ENCODE measurements around the gene KANSL2. TPM values are rescaled to one million over a fixed set of nuclear protein-coding genes. Genes with fewer than 3 reads are reported as not detected.

The KANSL2 gene
- total and polyA plus RNA-seq, 9 of the 15 experiments (the other 6 are each of a cell fraction or from before 2014, with no cell fraction given), result 41.1 to 89.8 (median 55.4) TPM

DNA sequence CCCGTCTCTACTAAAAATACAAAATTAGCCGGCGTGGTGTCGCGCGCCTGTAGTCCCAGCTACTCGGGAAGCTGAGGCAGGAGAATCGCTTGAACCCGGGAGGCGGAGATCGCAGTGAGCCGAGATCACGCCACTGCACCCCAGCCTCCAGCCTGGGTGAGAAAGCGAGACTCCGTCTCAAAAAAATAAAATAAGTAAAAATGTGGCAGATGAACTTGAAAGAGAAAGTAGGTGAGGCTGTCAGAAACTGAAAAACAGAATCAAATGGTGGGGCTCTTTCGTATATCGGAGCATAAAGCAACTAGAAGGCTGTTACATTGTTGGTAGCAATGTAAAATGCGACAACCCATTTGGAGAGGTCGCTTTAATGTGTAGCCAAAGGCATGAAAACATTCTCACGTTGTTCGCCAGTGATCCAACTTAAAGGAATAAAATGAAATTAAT is 35.2 kb upstream of the KANSL2 start (continued):
- TF ChIP-seq, protein P1, sequence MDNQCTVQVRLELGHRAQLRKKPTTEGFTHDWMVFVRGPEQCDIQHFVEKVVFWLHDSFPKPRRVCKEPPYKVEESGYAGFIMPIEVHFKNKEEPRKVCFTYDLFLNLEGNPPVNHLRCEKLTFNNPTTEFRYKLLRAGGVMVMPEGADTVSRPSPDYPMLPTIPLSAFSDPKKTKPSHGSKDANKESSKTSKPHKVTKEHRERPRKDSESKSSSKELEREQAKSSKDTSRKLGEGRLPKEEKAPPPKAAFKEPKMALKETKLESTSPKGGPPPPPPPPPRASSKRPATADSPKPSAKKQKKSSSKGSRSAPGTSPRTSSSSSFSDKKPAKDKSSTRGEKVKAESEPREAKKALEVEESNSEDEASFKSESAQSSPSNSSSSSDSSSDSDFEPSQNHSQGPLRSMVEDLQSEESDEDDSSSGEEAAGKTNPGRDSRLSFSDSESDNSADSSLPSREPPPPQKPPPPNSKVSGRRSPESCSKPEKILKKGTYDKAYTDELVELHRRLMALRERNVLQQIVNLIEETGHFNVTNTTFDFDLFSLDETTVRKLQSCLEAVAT (IDR thresholded peaks at IDR 0.05), result peak in 1 of 2 experiments; percentile 75; a peak in 3 of 4 replicates
- TF ChIP-seq, protein P2, sequence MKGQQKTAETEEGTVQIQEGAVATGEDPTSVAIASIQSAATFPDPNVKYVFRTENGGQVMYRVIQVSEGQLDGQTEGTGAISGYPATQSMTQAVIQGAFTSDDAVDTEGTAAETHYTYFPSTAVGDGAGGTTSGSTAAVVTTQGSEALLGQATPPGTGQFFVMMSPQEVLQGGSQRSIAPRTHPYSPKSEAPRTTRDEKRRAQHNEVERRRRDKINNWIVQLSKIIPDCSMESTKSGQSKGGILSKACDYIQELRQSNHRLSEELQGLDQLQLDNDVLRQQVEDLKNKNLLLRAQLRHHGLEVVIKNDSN (CRISPR knock-in tag; IDR thresholded peaks at IDR 0.05), result no peak
- TF ChIP-seq RBM14 (IDR thresholded peaks at IDR 0.05; ENCODE audit: borderline replicate concordance, insufficient read depth, low read depth, low read length), result no peak
- TF ChIP-seq SAFB2 (IDR thresholded peaks at IDR 0.05; ENCODE audit: borderline replicate concordance, low read depth, low read length, severe bottlenecking), result no peak
- TF ChIP-seq BRD9 (IDR thresholded peaks at IDR 0.05; ENCODE audit: low read depth, partially characterized antibody), result peak; percentile 91
- TF ChIP-seq, protein P3, sequence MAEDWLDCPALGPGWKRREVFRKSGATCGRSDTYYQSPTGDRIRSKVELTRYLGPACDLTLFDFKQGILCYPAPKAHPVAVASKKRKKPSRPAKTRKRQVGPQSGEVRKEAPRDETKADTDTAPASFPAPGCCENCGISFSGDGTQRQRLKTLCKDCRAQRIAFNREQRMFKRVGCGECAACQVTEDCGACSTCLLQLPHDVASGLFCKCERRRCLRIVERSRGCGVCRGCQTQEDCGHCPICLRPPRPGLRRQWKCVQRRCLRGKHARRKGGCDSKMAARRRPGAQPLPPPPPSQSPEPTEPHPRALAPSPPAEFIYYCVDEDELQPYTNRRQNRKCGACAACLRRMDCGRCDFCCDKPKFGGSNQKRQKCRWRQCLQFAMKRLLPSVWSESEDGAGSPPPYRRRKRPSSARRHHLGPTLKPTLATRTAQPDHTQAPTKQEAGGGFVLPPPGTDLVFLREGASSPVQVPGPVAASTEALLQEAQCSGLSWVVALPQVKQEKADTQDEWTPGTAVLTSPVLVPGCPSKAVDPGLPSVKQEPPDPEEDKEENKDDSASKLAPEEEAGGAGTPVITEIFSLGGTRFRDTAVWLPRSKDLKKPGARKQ (CRISPR knock-in tag; IDR thresholded peaks at IDR 0.05), result no peak
- peak; percentile 91 for TF ChIP-seq LARP7 (IDR thresholded peaks at IDR 0.05)
- peak; percentile 15 to 79; a peak in 3 of 4 replicates for TF ChIP-seq KDM1A (IDR thresholded peaks at IDR 0.05)
- TF ChIP-seq, protein P4, sequence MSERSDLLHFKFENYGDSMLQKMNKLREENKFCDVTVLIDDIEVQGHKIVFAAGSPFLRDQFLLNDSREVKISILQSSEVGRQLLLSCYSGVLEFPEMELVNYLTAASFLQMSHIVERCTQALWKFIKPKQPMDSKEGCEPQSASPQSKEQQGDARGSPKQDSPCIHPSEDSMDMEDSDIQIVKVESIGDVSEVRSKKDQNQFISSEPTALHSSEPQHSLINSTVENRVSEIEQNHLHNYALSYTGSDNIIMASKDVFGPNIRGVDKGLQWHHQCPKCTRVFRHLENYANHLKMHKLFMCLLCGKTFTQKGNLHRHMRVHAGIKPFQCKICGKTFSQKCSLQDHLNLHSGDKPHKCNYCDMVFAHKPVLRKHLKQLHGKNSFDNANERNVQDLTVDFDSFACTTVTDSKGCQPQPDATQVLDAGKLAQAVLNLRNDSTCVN (CRISPR knock-in tag; IDR thresholded peaks at IDR 0.05), result 0 out of 2 replicates have a peak, but pooled peaks have one; percentile 68
- TF ChIP-seq, protein P5, sequence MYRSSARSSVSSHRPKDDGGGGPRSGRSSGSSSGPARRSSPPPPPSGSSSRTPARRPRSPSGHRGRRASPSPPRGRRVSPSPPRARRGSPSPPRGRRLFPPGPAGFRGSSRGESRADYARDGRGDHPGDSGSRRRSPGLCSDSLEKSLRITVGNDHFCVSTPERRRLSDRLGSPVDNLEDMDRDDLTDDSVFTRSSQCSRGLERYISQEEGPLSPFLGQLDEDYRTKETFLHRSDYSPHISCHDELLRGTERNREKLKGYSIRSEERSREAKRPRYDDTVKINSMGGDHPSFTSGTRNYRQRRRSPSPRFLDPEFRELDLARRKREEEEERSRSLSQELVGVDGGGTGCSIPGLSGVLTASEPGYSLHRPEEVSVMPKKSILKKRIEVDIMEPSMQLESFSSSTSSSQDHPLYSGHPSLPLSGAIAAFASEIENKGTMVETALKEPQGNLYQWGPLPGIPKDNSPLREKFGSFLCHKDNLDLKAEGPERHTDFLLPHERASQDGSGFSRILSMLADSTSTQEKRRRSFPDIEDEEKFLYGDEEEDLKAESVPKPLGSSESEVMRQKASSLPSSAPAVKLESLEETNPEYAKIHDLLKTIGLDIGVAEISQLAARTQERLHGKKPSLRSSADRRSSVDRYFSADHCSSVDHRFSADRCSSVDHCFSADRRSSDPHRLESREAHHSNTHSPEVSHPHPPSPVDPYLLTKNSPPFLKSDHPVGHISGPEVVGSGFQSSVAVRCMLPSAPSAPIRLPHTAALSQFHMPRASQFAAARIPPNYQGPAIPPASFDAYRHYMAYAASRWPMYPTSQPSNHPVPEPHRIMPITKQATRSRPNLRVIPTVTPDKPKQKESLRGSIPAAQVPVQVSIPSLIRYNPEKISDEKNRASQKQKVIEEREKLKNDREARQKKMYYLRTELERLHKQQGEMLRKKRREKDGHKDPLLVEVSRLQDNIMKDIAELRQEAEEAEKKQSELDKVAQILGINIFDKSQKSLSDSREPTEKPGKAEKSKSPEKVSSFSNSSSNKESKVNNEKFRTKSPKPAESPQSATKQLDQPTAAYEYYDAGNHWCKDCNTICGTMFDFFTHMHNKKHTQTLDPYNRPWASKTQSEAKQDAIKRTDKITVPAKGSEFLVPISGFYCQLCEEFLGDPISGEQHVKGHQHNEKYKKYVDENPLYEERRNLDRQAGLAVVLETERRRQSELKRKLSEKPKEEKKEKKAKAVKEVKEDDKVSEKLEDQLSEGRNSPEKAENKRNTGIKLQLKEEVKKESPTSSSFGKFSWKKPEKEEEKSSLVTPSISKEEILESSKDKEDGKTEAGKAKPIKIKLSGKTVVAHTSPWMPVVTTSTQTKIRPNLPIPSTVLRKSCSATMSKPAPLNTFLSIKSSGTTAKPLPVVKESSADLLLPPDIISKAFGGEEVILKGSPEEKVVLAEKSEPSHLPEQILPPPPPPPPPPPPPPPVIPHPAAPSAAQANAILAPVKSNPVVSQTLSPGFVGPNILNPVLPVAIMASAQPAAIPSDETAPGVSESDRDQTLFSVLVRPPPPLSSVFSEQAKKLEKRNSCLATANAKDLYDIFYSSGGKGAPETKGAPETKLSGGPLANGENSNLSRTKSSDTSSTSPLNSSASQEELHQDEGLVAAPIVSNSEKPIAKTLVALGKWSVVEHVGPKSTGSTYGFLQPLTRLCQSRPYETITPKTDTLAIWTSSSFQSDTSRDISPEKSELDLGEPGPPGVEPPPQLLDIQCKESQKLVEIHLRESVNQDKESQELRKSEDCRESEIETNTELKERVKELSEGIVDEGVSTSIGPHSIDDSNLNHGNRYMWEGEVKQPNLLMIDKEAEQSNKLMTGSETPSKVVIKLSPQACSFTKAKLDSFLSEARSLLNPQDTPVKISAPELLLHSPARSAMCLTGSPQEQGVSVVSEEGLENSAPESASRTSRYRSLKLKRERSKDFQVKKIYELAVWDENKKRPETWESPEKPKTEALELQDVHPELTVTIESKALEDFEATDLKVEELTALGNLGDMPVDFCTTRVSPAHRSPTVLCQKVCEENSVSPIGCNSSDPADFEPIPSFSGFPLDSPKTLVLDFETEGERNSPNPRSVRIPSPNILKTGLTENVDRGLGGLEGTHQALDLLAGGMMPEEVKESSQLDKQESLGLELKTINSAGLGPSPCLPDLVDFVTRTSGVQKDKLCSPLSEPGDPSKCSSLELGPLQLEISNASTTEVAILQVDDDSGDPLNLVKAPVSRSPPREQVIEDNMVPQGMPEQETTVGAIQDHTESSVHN (IDR thresholded peaks at IDR 0.05; ENCODE audit: borderline replicate concordance in 1 of 2, low read depth in 1 of 2), result 0 out of 4 replicates have a peak, but pooled peaks of 1 of the 2 experiments have one; percentile 3
- no peak for TF ChIP-seq ZKSCAN3 (CRISPR knock-in tag; IDR thresholded peaks at IDR 0.05)
- TF ChIP-seq CBFB (CRISPR knock-in tag; IDR thresholded peaks at IDR 0.05), result 0 out of 2 replicates have a peak, but pooled peaks have one; percentile 1
- TF ChIP-seq EHMT2 (IDR thresholded peaks at IDR 0.05), result peak; percentile 22; the same call in 1 of the 2 replicates

Measured in K562 (cell line).